Natural killer cell (primary cell): ENCODE results near the gene HEXIM1. TPM values are rescaled to one million over a fixed set of nuclear protein-coding genes. Genes with fewer than 3 reads are reported as not detected.

Experiments
- ATAC-seq, 3 donors: fragments of 150-1000 bp in 2 of 3; fragments of 200-7000 bp in 1 of 3; cut with Tn5 transposase; 1 replicate in 1 of 3; 2 replicates in 2 of 3; pipeline ENCODE4 v1.10.0; 2021; ENCODE audit warnings: mild to moderate bottlenecking in 2 of 3, moderate library complexity in 2 of 3
- DNase-seq, 2 donors: peaks; one replicate each; pipeline versions ENCODE4 v3.0.0 to v3.0.0-alpha.2; 2013 to 2021; ENCODE audit warnings: mixed read lengths in 1 of 2
- H3K27ac ChIP-seq: one replicate; pipeline ENCODE4 v1.5.1; 2013; ENCODE audit warnings: mild to moderate bottlenecking, low read length
- H3K27me3 ChIP-seq: one replicate; pipeline ENCODE4 v1.6.1; 2013; ENCODE audit warnings: low read length; ENCODE audit not compliant: control insufficient read depth, insufficient read depth
- H3K36me3 ChIP-seq: one replicate; pipeline ENCODE4 v1.6.1; 2013; ENCODE audit warnings: low read length; ENCODE audit not compliant: control insufficient read depth, insufficient read depth
- H3K4me1 ChIP-seq: one replicate; pipeline ENCODE4 v1.6.1; 2013; ENCODE audit warnings: low read length; ENCODE audit not compliant: control insufficient read depth, insufficient read depth
- H3K4me3 ChIP-seq: one replicate; pipeline ENCODE4 v1.5.1; 2013; ENCODE audit warnings: low read length
- H3K9me3 ChIP-seq: one replicate; pipeline ENCODE4 v1.6.1; 2013; ENCODE audit warnings: low read length; ENCODE audit not compliant: control insufficient read depth, insufficient read depth
- H3K27ac Mint-ChIP-seq, 2 donors: one replicate each; pipeline ENCODE4 v1.8.0; 2022; ENCODE audit warnings: mild to moderate bottlenecking in 2 of 2, mixed read lengths in 2 of 2, moderate library complexity in 1 of 2
- H3K27me3 Mint-ChIP-seq, 2 donors: one replicate each; pipeline ENCODE4 v1.8.0; 2022; ENCODE audit warnings: low read depth in 2 of 2, mixed read lengths in 2 of 2
- H3K36me3 Mint-ChIP-seq: one replicate; pipeline ENCODE4 v1.8.0; 2022; ENCODE audit warnings: mixed read lengths
- H3K4me1 Mint-ChIP-seq, 2 donors: one replicate each; pipeline ENCODE4 v1.8.0; 2022; ENCODE audit warnings: mixed read lengths in 2 of 2
- H3K4me3 Mint-ChIP-seq: one replicate; pipeline ENCODE4 v1.8.0; 2022; ENCODE audit warnings: mild to moderate bottlenecking, moderate library complexity, mixed read lengths
- H3K9me3 Mint-ChIP-seq, 2 donors: one replicate each; pipeline ENCODE4 v1.8.0; 2022; ENCODE audit warnings: mixed read lengths in 2 of 2
- CTCF ChIP-seq: fragments of 200-600 bp; IDR thresholded peaks from one replicate; pipeline ENCODE4 v1.8.0; 2022; ENCODE audit warnings: antibody characterized with exemption
- WGBS: methylation state at CpG from one replicate; pipeline ENCODE4 v1.1.7; 2013; ENCODE audit warnings: missing lambda C conversion rate; ENCODE audit not compliant: insufficient coverage; 5-methylcytosine and 5-hydroxymethylcytosine counted together
- intact Hi-C: fragments of 100-400 bp; cut with micrococcal nuclease; formaldehyde crosslinking; loops from one replicate; pipeline ENCODE4 v1.14.2; 2022
- total RNA-seq, 4 donors: library from RNA; stranded (reverse); fragments of 120-200 nt in 1 of 4; gene quantifications; one replicate each; pipeline versions ENCODE4 v1.2.3 to v1.2.4, GENCODE V29; 2013 to 2022

HEXIM1 gene
- total RNA-seq, 3 donors from 2014 or later (not counting 1 experiment from before 2014, with no cell fraction given): 64.9 to 80.7 (median 79.8) TPM

GRCh38 chr17:45146890-45147580, 1.2 kb upstream of the HEXIM1 start:
- intact Hi-C loops: loop anchor here (5.0 to 10.0 kb wide), 2 partner anchors 170 to 1048 kb away; partner anchors contain the start of genes KANSL1 and MAP3K14
- Histone ChIP-seq H3K4me3 (peak overlapping the region; percentile 88), H3K36me3 (no peaks in the 10 kb centered on the region), H3K9me3 (no peaks in the 10 kb centered on the region), H3K27ac (peak overlapping the region; percentile 98), H3K4me1 (peaks cover 54% of the 10 kb centered on the region), H3K27me3 (no peaks in the 10 kb centered on the region)
- H3K36me3 Mint-ChIP-seq: peaks cover 6% of the 10 kb centered on the region
- ATAC-seq (peak in 1 of 3 donors; percentile 7), DNase-seq (peak in 1 of 2 donors; percentile 87)
- H3K4me3 Mint-ChIP-seq: peak overlapping the region; percentile 100
- H3K9me3 Mint-ChIP-seq: no peaks in the 10 kb centered on the region
- H3K4me1 Mint-ChIP-seq: peaks cover 51 to 66% of the 10 kb centered on the region in 2 donors
- 14% methylated on average over 28 of the region's 29 CpGs for WGBS
- H3K27me3 Mint-ChIP-seq: no peaks in the 10 kb centered on the region
- peak overlapping the region; percentile 98 to 100 for H3K27ac Mint-ChIP-seq
- TF ChIP-seq CTCF: no peak

- H3K9me3 Mint-ChIP-seq: no peaks in the 10 kb centered on the region
- H3K27ac Mint-ChIP-seq: peak overlapping the region; percentile 98 to 100
- Histone ChIP-seq H3K4me1 (peaks cover 54% of the 10 kb centered on the region), H3K9me3 (no peaks in the 10 kb centered on the region), H3K4me3 (peak overlapping the region; percentile 88), H3K27me3 (no peaks in the 10 kb centered on the region), H3K27ac (peak overlapping the region; percentile 98), H3K36me3 (no peaks in the 10 kb centered on the region)
- WGBS: under 1% methylated on average over 37 of the region's 38 CpGs
- ATAC-seq (peak; percentile 21 to 59 (median 41)), DNase-seq (peak; percentile 74 to 94)
- H3K27me3 Mint-ChIP-seq: no peaks in the 10 kb centered on the region
- peaks cover 6% of the 10 kb centered on the region for H3K36me3 Mint-ChIP-seq
- H3K4me1 Mint-ChIP-seq: peaks cover 51 to 66% of the 10 kb centered on the region in 2 donors
- no peak for TF ChIP-seq CTCF
- intact Hi-C loops: loop anchor here (1.0 to 10.0 kb wide), 5 partner anchors 13 to 1047 kb away; partner anchors contain the start of genes ACBD4, HEXIM2, KANSL1 and MAP3K14
- peak overlapping the region; percentile 100 for H3K4me3 Mint-ChIP-seq
These were observed 593 bp upstream of the HEXIM1 start for GRCh38 chr17:45147581-45148182.

GRCh38 chr17:45149037-45149668, 878 bp downstream of the HEXIM1 start:
- H3K4me3 Mint-ChIP-seq: peak overlapping the region; percentile 100
- H3K9me3 Mint-ChIP-seq: no peaks in the 10 kb centered on the region
- H3K4me1 Mint-ChIP-seq: peaks cover 51 to 57% of the 10 kb centered on the region in 2 donors
- no peaks in the 10 kb centered on the region for H3K27me3 ChIP-seq
- peaks cover 45% of the 10 kb centered on the region for H3K4me1 ChIP-seq
- peaks cover 6% of the 10 kb centered on the region for H3K36me3 Mint-ChIP-seq
- H3K27ac ChIP-seq: peak overlapping the region; percentile 67
- peak; percentile 86 for TF ChIP-seq CTCF
- H3K27ac Mint-ChIP-seq: peak overlapping the region; percentile 98 to 100
- H3K4me3 ChIP-seq: peak overlapping the region; percentile 69
- no peaks in the 10 kb centered on the region for H3K9me3 ChIP-seq
- under 1% methylated on average over 32 of the region's 32 CpGs for WGBS
- ATAC-seq: peak; percentile 32 to 40 (median 38)
- intact Hi-C loops: loop anchor here (2.0 to 10.0 kb wide), 3 partner anchors 14 to 1046 kb away; partner anchors contain the start of genes ACBD4, KANSL1 and MAP3K14
- H3K36me3 ChIP-seq: no peaks in the 10 kb centered on the region
- peak; percentile 75 to 85 for DNase-seq
- H3K27me3 Mint-ChIP-seq: no peaks in the 10 kb centered on the region
